ENCODE measurements around the gene TEX36. TPM values are rescaled to one million over a fixed set of nuclear protein-coding genes. Genes with fewer than 3 reads are reported as not detected.
"Not testable (repeated sequence)": the region's sequence is repeated elsewhere in the genome, so short reads cannot be mapped to it uniquely, and the experiment has no call there.

Gene TEX36
- total and polyA plus RNA-seq, 2 donors (not counting 1 experiment from before 2014, with no cell fraction given) = not detected

- H3K27ac ChIP-seq (ENCODE audit: low read length in 2 of 2) = no peak overlapping the region
- TF ChIP-seq EZH2 (IDR thresholded peaks at IDR 0.05; ENCODE audit: borderline replicate concordance, insufficient read depth, low read depth, low read length, poor library complexity, severe bottlenecking) (no peak), CTCF (IDR thresholded peaks at IDR 0.05) (no peak)
- Mint-ChIP-seq H3K4me1 (no peaks in the 10 kb centered on the region), H3K27me3 (no peaks in the 10 kb centered on the region), H3K4me3 (no peak overlapping the region), H3K27ac (no peak overlapping the region), H3K9me3 (ENCODE audit: insufficient read depth) (peaks cover 2% of the 10 kb centered on the region)
- no peak overlapping the region for H2AFZ ChIP-seq (ENCODE audit: insufficient read depth, low read depth, low read length, poor library complexity, severe bottlenecking)
- H4K20me1 ChIP-seq (ENCODE audit: control insufficient read depth, insufficient read depth, low read length, poor library complexity, severe bottlenecking) = no peaks in the 10 kb centered on the region
- H3K9ac ChIP-seq (ENCODE audit: low read length) = no peak overlapping the region
- intact Hi-C loops (cut with micrococcal nuclease) = no loop called here
- ChIA-PET CTCF (no interaction called here), POLR2A (no interaction called here)
- no peaks in the 10 kb centered on the region for H3K27me3 ChIP-seq (replicated peaks in 1 of 4; ENCODE audit: control extremely low read depth in 1 of 4, control insufficient read depth in 3 of 4, insufficient read depth in 4 of 4, low read length in 3 of 4)
- no peaks in the 10 kb centered on the region for H3K79me2 ChIP-seq (ENCODE audit: control insufficient read depth, insufficient read depth, low read length)
- ATAC-seq (ENCODE audit: low read depth) = no peak
- no peaks in the 10 kb centered on the region for H3K36me3 ChIP-seq (replicated peaks in 1 of 2; ENCODE audit: control extremely low read depth in 1 of 2, control insufficient read depth in 1 of 2, extremely low read depth in 1 of 2, insufficient read depth in 2 of 2, low read length in 1 of 2)
- H3K4me3 ChIP-seq (ENCODE audit: control extremely low read depth in 1 of 5, extremely low read depth in 1 of 5, insufficient read depth in 1 of 5, low read depth in 2 of 5, low read length in 4 of 5) = no peak overlapping the region
- no peak overlapping the region for H3K4me2 ChIP-seq (replicated peaks; ENCODE audit: low read depth, low read length, poor library complexity, severe bottlenecking)
- no peak for DNase-seq
- WGBS (ENCODE audit: insufficient coverage) = 94% methylated on average over 7 of the region's 9 CpGs
- H3K4me1 ChIP-seq (ENCODE audit: control insufficient read depth in 2 of 2, insufficient read depth in 2 of 2, low read length in 2 of 2) = no peaks in the 10 kb centered on the region
- peaks cover 0 to 10% (median 0%) of the 10 kb centered on the region in 3 donors for H3K9me3 ChIP-seq (ENCODE audit: control extremely low read depth in 1 of 3, control insufficient read depth in 2 of 3, insufficient read depth in 1 of 3, low read length in 2 of 3)
Observed at GRCh38 chr10:125698481-125698998, 15.6 kb upstream of the TEX36 start.

DNA sequence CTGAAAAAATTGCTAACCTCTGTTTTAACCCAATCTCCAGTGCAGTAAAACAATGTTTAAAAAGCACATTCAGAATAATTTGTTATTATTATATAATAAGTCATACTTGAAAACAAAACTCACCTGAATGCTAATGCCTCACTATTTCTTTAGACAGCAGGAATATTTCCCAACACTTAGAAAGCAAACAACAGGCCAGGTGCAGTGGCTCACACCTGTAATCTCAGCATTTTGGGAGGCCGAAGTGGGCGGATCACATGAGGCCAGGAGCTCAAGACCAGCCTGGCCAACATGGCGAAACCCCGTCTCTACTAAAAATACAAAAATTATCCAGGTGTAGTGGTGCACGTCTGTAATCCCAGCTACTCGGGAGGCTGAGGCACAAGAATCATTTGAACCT, 13.9 kb upstream of the TEX36 start:
- H3K4me3 Mint-ChIP-seq; DNase-seq; CTCF ChIA-PET; H3K4me3 ChIP-seq (ENCODE audit: control extremely low read depth in 1 of 5, extremely low read depth in 1 of 5, insufficient read depth in 1 of 5, low read depth in 2 of 5, low read length in 4 of 5); H3K9me3 Mint-ChIP-seq (ENCODE audit: insufficient read depth); ATAC-seq (ENCODE audit: low read depth); H3K9ac ChIP-seq (ENCODE audit: low read length); POLR2A ChIA-PET; H3K9me3 ChIP-seq (ENCODE audit: control extremely low read depth in 1 of 3, control insufficient read depth in 2 of 3, insufficient read depth in 1 of 3, low read length in 2 of 3); H3K4me2 ChIP-seq (replicated peaks; ENCODE audit: low read depth, low read length, poor library complexity, severe bottlenecking); intact Hi-C loops (cut with micrococcal nuclease); H3K27me3 Mint-ChIP-seq; H3K36me3 ChIP-seq (replicated peaks in 1 of 2; ENCODE audit: control extremely low read depth in 1 of 2, control insufficient read depth in 1 of 2, extremely low read depth in 1 of 2, insufficient read depth in 2 of 2, low read length in 1 of 2); H4K20me1 ChIP-seq (ENCODE audit: control insufficient read depth, insufficient read depth, low read length, poor library complexity, severe bottlenecking); H3K79me2 ChIP-seq (ENCODE audit: control insufficient read depth, insufficient read depth, low read length); H3K27ac ChIP-seq (ENCODE audit: low read length in 2 of 2); H3K27ac Mint-ChIP-seq; H2AFZ ChIP-seq (ENCODE audit: insufficient read depth, low read depth, low read length, poor library complexity, severe bottlenecking); H3K4me1 Mint-ChIP-seq; H3K4me1 ChIP-seq (ENCODE audit: control insufficient read depth in 2 of 2, insufficient read depth in 2 of 2, low read length in 2 of 2); H3K27me3 ChIP-seq (replicated peaks in 1 of 4; ENCODE audit: control extremely low read depth in 1 of 4, control insufficient read depth in 3 of 4, insufficient read depth in 4 of 4, low read length in 3 of 4): not testable (repeated sequence)
- 94% methylated on average over 6 of the region's 6 CpGs for WGBS (ENCODE audit: insufficient coverage)
